ENCODE measurements around the gene CSE1L. TPM values are rescaled to one million over a fixed set of nuclear protein-coding genes. Genes with fewer than 3 reads are reported as not detected.
A peak's percentile ranks its signal among the peaks of the same experiment; 100 is the strongest.
"Not testable (repeated sequence)": the region's sequence is repeated elsewhere in the genome, so short reads cannot be mapped to it uniquely, and the experiment has no call there.

Gene CSE1L
- polyA plus RNA-seq, 4 donors, result 74.2 to 128 (median 107) TPM

- no peak for DNase-seq (ENCODE audit: low read depth in 4 of 4, low spot score in 3 of 4)
These were observed 17.2 kb downstream of the CSE1L start for GRCh38 chr20:49063279-49063678.

- DNase-seq (ENCODE audit: low read depth in 4 of 4, low spot score in 3 of 4), result no peak
These were observed 28.4 kb downstream of the CSE1L start for GRCh38 chr20:49074521-49074920.

GRCh38 chr20:49078310-49078709, 32.2 kb downstream of the CSE1L start:
- no peak for DNase-seq (ENCODE audit: low read depth in 4 of 4, low spot score in 3 of 4)

GRCh38 chr20:49082295-49082694, 36.2 kb downstream of the CSE1L start:
- not testable (repeated sequence) for DNase-seq (ENCODE audit: low read depth in 4 of 4, low spot score in 3 of 4)

GRCh38 chr20:49091104-49091503, 45.0 kb downstream of the CSE1L start:
- no peak for DNase-seq (ENCODE audit: low read depth in 4 of 4, low spot score in 3 of 4)

GRCh38 chr20:49091762-49092161, 45.6 kb downstream of the CSE1L start:
- no peak for DNase-seq (ENCODE audit: low read depth in 4 of 4, low spot score in 3 of 4)

GRCh38 chr20:49096203-49096730, 50.2 kb downstream of the CSE1L start:
- DNase-seq (ENCODE audit: low read depth in 4 of 4, low spot score in 3 of 4), result no peak

GRCh38 chr20:49097159-49097558, 51.0 kb downstream of the CSE1L start:
- no peak for DNase-seq (ENCODE audit: low read depth in 4 of 4, low spot score in 3 of 4)

GRCh38 chr20:49098136-49098535, 52.0 kb downstream of the CSE1L start:
- no peak for DNase-seq (ENCODE audit: low read depth in 4 of 4, low spot score in 3 of 4)

GRCh38 chr20:49099011-49099410, 52.9 kb downstream of the CSE1L start:
- no peak for DNase-seq (ENCODE audit: low read depth in 4 of 4, low spot score in 3 of 4)

GRCh38 chr20:49100292-49100691, 54.2 kb downstream of the CSE1L start:
- DNase-seq (ENCODE audit: low read depth in 4 of 4, low spot score in 3 of 4), result not testable (repeated sequence)

- DNase-seq (ENCODE audit: low read depth in 4 of 4, low spot score in 3 of 4), result peak in 1 of 4 donors; percentile 25
These were observed 54.9 kb downstream of the CSE1L start for GRCh38 chr20:49100972-49101371.

- no peak for DNase-seq (ENCODE audit: low read depth in 4 of 4, low spot score in 3 of 4)
These were observed 56.9 kb downstream of the CSE1L start for GRCh38 chr20:49103019-49103418.

- no peak for DNase-seq (ENCODE audit: low read depth in 4 of 4, low spot score in 3 of 4)
These were observed 57.7 kb downstream of the CSE1L start for GRCh38 chr20:49103647-49104364.

GRCh38 chr20:49104365-49104648, 58.2 kb downstream of the CSE1L start:
- no peak for DNase-seq (ENCODE audit: low read depth in 4 of 4, low spot score in 3 of 4)

- DNase-seq (ENCODE audit: low read depth in 4 of 4, low spot score in 3 of 4), result not testable (repeated sequence)
These were observed 59.0 kb downstream of the CSE1L start for GRCh38 chr20:49104979-49105547.

- no peak for DNase-seq (ENCODE audit: low read depth in 4 of 4, low spot score in 3 of 4)
These were observed 60.2 kb downstream of the CSE1L start for GRCh38 chr20:49106328-49106727.

- no peak for DNase-seq (ENCODE audit: low read depth in 4 of 4, low spot score in 3 of 4)
These were observed 64.9 kb downstream of the CSE1L start for GRCh38 chr20:49110767-49111694.

- DNase-seq (ENCODE audit: low read depth in 4 of 4, low spot score in 3 of 4), result no peak
These were observed 66.6 kb downstream of the CSE1L start for GRCh38 chr20:49112596-49113274.

- no peak for DNase-seq (ENCODE audit: low read depth in 4 of 4, low spot score in 3 of 4)
These were observed 69.5 kb downstream of the CSE1L start for GRCh38 chr20:49115564-49115963.

GRCh38 chr20:49118307-49118706, 72.2 kb downstream of the CSE1L start:
- DNase-seq (ENCODE audit: low read depth in 4 of 4, low spot score in 3 of 4), result no peak
